GM12878 (cell line): ENCODE results near the gene CD79A. TPM values are rescaled to one million over a fixed set of nuclear protein-coding genes. Genes with fewer than 3 reads are reported as not detected.

Experiments used
- ATAC-seq: fragments of 200-7000 bp; cut with Tn5 transposase; 3 replicates; pipeline ENCODE4 v1.9.1; 2020; ENCODE audit warnings: mild to moderate bottlenecking, moderate library complexity
- BruUV-seq: library from RNA; stranded (reverse); fragments of 400-500 nt; replicated peaks from 2 replicates; lab custom pipeline; 2021; lab: Mats Ljungman, UMichigan
- CTCF ChIA-PET: fragments of 300-600 bp; sonication (Branson Sonifier 250); formaldehyde crosslinking; extraction: SDS; loops from one replicate; lab custom pipeline; 2021; ENCODE audit warnings: inconsistent platforms; lab: Yijun Ruan, JAX
- POLR2A ChIA-PET: fragments of 350-600 bp; formaldehyde crosslinking; extraction: SDS; loops from one replicate; lab custom pipeline; 2021; ENCODE audit warnings: inconsistent platforms; lab: Charles Lee
- RAD21 ChIA-PET: fragments of 300-600 bp; sonication (Branson Sonifier 250); formaldehyde crosslinking; loops from one replicate; lab custom pipeline; 2023; ENCODE audit warnings: antibody characterized with exemption; ENCODE audit not compliant: unreplicated experiment; lab: Charles Lee
- SMC1A ChIA-PET: fragments of 300-600 bp; sonication (Branson Sonifier 250); formaldehyde crosslinking; loops from one replicate; lab custom pipeline; 2023; ENCODE audit not compliant: unreplicated experiment, uncharacterized antibody; lab: Charles Lee
- DNase-seq: peaks from one replicate; pipeline ENCODE4 v3.0.0-alpha.2; 2011; ENCODE audit warnings: low read depth, low spot score
- FAIRE-seq: peaks from 3 replicates; lab custom pipeline; 2011; peaks lifted over from hg19 to GRCh38; lab: Jason Lieb, UNC
- H2AFZ ChIP-seq: 2 replicates; pipeline ENCODE4 v1.6.0; 2011; ENCODE audit warnings: low read depth, low read length, control low read depth; ENCODE audit not compliant: control insufficient read depth
- H3K27ac ChIP-seq: 2 replicates; pipeline ENCODE4 v1.5.1; 2011; ENCODE audit warnings: control low read depth; ENCODE audit not compliant: control insufficient read depth, insufficient read depth
- H3K27me3 ChIP-seq, 2 experiments: replicated peaks in 1 of 2; 2 replicates each; pipeline versions ENCODE4 v1.6.0 to v1.6.1; 2011; ENCODE audit warnings: low read length in 1 of 2; ENCODE audit not compliant: control insufficient read depth in 2 of 2, insufficient read depth in 2 of 2
- H3K36me3 ChIP-seq, 2 experiments: 2 replicates each; pipeline ENCODE4 v1.5.1; 2011; ENCODE audit warnings: low read length in 1 of 2; ENCODE audit not compliant: control insufficient read depth in 2 of 2, insufficient read depth in 2 of 2
- H3K4me1 ChIP-seq: 2 replicates; pipeline ENCODE4 v1.6.1; 2011; ENCODE audit warnings: mild to moderate bottlenecking, low read length, moderate library complexity, mixed read lengths; ENCODE audit not compliant: control insufficient read depth, insufficient read depth
- H3K4me2 ChIP-seq: 2 replicates; pipeline ENCODE4 v1.6.0; 2011; ENCODE audit warnings: control low read depth; ENCODE audit not compliant: control insufficient read depth, insufficient read depth
- H3K4me3 ChIP-seq: fragments of 200-600 bp; sonication (generic); 2 replicates; pipeline ENCODE4 v1.5.1; 2016
- H3K79me2 ChIP-seq: 2 replicates; pipeline ENCODE4 v1.6.0; 2011; ENCODE audit warnings: low read length; ENCODE audit not compliant: control insufficient read depth, insufficient read depth
- H3K9ac ChIP-seq: 2 replicates; pipeline ENCODE4 v1.8.0; 2011; ENCODE audit warnings: low read length, control low read depth, mixed read lengths; ENCODE audit not compliant: control insufficient read depth, insufficient read depth
- H3K9me3 ChIP-seq: replicated peaks from 3 replicates; pipeline ENCODE4 v1.5.1; 2011; ENCODE audit warnings: mild to moderate bottlenecking, low read length; ENCODE audit not compliant: control insufficient read depth, insufficient read depth
- H4K20me1 ChIP-seq: 2 replicates; pipeline ENCODE4 v1.6.0; 2011; ENCODE audit not compliant: control insufficient read depth, insufficient read depth
- CEBPB ChIP-seq, 2 experiments: fragments of 150-350 bp in 1 of 2; IDR thresholded peaks; 2 replicates each; pipeline ENCODE4 v1.6.1; 2012 to 2014; ENCODE audit warnings: low read depth in 2 of 2, low read length in 2 of 2, borderline replicate concordance in 1 of 2, inconsistent platforms in 1 of 2
- IKZF1 ChIP-seq: fragments of 450-650 bp; conservative IDR thresholded peaks from 2 replicates; pipeline ENCODE4 v1.6.1; 2017; ENCODE audit warnings: antibody characterized with exemption, mild to moderate bottlenecking
- NRF1 ChIP-seq: conservative IDR thresholded peaks from 2 replicates; pipeline ENCODE4 v1.6.1; 2011; ENCODE audit warnings: mild to moderate bottlenecking, low read depth, low read length, improper control_type of control experiment
- POLR2AphosphoS5 ChIP-seq: IDR thresholded peaks from 2 replicates; pipeline ENCODE4 v1.6.1; 2011; ENCODE audit warnings: mild to moderate bottlenecking, low read length, inconsistent platforms
- SRF ChIP-seq, 2 experiments: IDR thresholded peaks; 2 replicates each; pipeline ENCODE4 v1.6.1; 2011; ENCODE audit warnings: low read depth in 2 of 2, low read length in 2 of 2, mild to moderate bottlenecking in 1 of 2, moderate library complexity in 1 of 2
- WGBS: methylation state at CpG from one replicate; pipeline ENCODE4 v1.1.6; 2016; ENCODE audit warnings: low lambda C conversion rate; ENCODE audit not compliant: insufficient replicate concordance, insufficient coverage; ENCODE audit errors: missing lambda C conversion rate; 5-methylcytosine and 5-hydroxymethylcytosine counted together
- in situ Hi-C: fragments of 300-500 bp; cut with MboI; formaldehyde crosslinking; loops from 9 replicates; pipeline ENCODE4 v1.14.3; 2018; ENCODE audit warnings: mixed read lengths
- intact Hi-C: fragments of 100-400 bp; cut with micrococcal nuclease; formaldehyde crosslinking; loops from one replicate; pipeline ENCODE4 v1.14.2; 2022; ENCODE audit not compliant: unreplicated experiment
- polyA plus RNA-seq, 11 experiments: library from polyadenylated mRNA; depleted of rRNA in 4 of 11; unstranded in 6 of 11; stranded (reverse) in 5 of 11; fragments of >200 nt; fragmentation: Nextera tagmentation in 4 of 11; fragmentation: Illumina TruSeq in 1 of 11; extraction: Ambion mirVana in 4 of 11; extraction: Trizol in 1 of 11; gene quantifications; 1 replicate in 1 of 11; 2 replicates in 10 of 11; pipeline versions ENCODE4 v1.2.1 to v1.2.3, GENCODE V29; 2011 to 2016; ENCODE audit warnings: inconsistent platforms in 2 of 11, missing spikeins in 2 of 11, low read depth in 1 of 11
- total RNA-seq, 4 experiments: library from RNA; depleted of rRNA in 3 of 4; stranded (reverse); fragments of >200 nt in 3 of 4; fragmentation: Illumina TruSeq in 1 of 4; extraction: Trizol in 1 of 4; gene quantifications; 2 replicates each; pipeline versions ENCODE4 v1.2.1 to v1.2.3, GENCODE V29; 2013 to 2021
- TF ChIP-seq, protein P1 (sequence below): fragments of 450-650 bp; IDR thresholded peaks from 2 replicates; pipeline ENCODE4 v1.6.1; 2017; ENCODE audit warnings: low read depth, mild to moderate bottlenecking, moderate library complexity

CD79A gene
- total and polyA plus RNA-seq, 10 of the 15 experiments (the other 5 are each of a cell fraction or from before 2014, with no cell fraction given), result 38.8 to 414 (median 282) TPM

DNA sequence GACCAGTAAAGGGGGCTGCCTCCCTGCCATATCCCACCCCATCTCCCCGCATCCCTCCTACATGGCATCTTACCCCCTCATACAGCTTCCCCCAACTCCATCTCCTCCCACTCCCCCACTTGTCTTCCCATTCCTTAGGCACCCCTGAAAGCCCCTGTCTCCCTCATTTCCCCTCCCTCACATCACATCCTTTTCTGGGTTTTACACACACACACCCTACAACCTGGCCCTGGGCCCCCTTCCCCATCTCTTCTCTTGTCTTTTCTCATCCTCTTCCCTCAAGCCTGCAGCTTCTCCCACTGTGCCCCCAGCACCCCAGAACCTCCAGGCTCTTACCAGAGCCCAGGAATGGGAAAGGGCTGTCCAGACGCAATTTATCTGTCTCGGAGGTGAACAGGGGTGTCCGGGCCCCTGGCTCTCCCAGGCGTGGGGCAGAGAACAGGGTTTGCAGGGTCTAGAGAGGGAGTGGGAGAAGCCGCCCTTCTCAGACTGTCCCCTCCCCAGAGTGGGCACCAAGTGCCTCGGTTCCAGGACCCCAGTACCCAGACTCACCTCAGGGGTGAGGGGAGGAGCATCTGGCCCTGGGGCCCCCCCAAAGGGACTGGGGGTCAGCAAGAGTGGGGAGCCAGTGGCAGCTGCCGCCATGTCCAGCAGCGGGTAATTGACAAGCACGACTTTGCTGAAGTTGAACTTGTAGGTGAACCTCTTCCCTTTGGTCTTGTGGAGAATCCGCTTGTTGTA lies 31.8 kb downstream of the CD79A start:
- Histone ChIP-seq H3K4me1 (no peaks in the 10 kb centered on the region), H2AFZ (no peak overlapping the region), H3K36me3 (peaks cover 11 to 21% of the 10 kb centered on the region in 2 experiments; a peak in 3 of 4 replicates), H4K20me1 (peaks cover 6% of the 10 kb centered on the region; the same call in 1 of the 2 replicates), H3K4me3 (no peak overlapping the region), H3K9me3 (no peaks in the 10 kb centered on the region), H3K27me3 (no peaks in the 10 kb centered on the region; a peak in 2 of 4 replicates), H3K79me2 (no peaks in the 10 kb centered on the region), H3K27ac (no peak overlapping the region), H3K4me2 (no peak overlapping the region), H3K9ac (no peak overlapping the region)
- FAIRE-seq (no peak), DNase-seq (no peak), ATAC-seq (no peak)
- BruUV-seq, result no TSS peak
- SMC1A ChIA-PET, result interaction anchor here (1.0 kb wide), 1 partner anchor 21 kb away, joined by 3 read pairs; no protein-coding TSS in a partner anchor
- in situ Hi-C loops (no loop called here), intact Hi-C loops (no loop called here)
- RAD21 ChIA-PET, result no interaction called here
- peak; percentile 49; the same call in 1 of the 2 replicates for TF ChIP-seq POLR2AphosphoS5
- TF ChIP-seq CEBPB (IDR thresholded peaks at IDR 0.05; ENCODE audit: borderline replicate concordance in 1 of 2, low read depth in 2 of 2, low read length in 2 of 2), result no peak
- TF ChIP-seq NRF1, result no peak
- TF ChIP-seq SRF (IDR thresholded peaks at IDR 0.05; ENCODE audit: low read depth in 2 of 2, low read length in 2 of 2), result no peak
- TF ChIP-seq, protein P1, sequence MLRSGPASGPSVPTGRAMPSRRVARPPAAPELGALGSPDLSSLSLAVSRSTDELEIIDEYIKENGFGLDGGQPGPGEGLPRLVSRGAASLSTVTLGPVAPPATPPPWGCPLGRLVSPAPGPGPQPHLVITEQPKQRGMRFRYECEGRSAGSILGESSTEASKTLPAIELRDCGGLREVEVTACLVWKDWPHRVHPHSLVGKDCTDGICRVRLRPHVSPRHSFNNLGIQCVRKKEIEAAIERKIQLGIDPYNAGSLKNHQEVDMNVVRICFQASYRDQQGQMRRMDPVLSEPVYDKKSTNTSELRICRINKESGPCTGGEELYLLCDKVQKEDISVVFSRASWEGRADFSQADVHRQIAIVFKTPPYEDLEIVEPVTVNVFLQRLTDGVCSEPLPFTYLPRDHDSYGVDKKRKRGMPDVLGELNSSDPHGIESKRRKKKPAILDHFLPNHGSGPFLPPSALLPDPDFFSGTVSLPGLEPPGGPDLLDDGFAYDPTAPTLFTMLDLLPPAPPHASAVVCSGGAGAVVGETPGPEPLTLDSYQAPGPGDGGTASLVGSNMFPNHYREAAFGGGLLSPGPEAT, result no peak
- TF ChIP-seq IKZF1, result no peak
- POLR2A ChIA-PET, result no interaction called here
- CTCF ChIA-PET, result no interaction called here
- WGBS, result 81% methylated on average over 11 of the region's 11 CpGs
